HG03103 (cell line): ENCODE data around the gene PHLDB1.
A peak's percentile ranks its signal among the peaks of the same experiment; 100 is the strongest.
"Not testable (repeated sequence)": the region's sequence is repeated elsewhere in the genome, so short reads cannot be mapped to it uniquely, and the experiment has no call there.

ENCODE experiments used
- ATAC-seq: cut with Tn5 transposase; IDR thresholded peaks from one replicate; pipeline ENCODE4 v1.9.1; 2021; ENCODE audit warnings: low read depth; ENCODE audit not compliant: unreplicated experiment

Gene PHLDB1

GRCh38 chr11:118682372-118682771 is 75.0 kb downstream of the PHLDB1 start:
- ATAC-seq, result no peak

GRCh38 chr11:118682939-118683338 is 75.5 kb downstream of the PHLDB1 start:
- not testable (repeated sequence) for ATAC-seq

GRCh38 chr11:118684187-118684586 is 76.8 kb downstream of the PHLDB1 start:
- ATAC-seq, result no peak

- no peak for ATAC-seq
Observed at GRCh38 chr11:118687906-118688305, 80.5 kb downstream of the PHLDB1 start.

- ATAC-seq, result not testable (repeated sequence)
Observed at GRCh38 chr11:118688339-118688738, 80.9 kb downstream of the PHLDB1 start.

- ATAC-seq, result no peak
Observed at GRCh38 chr11:118688851-118689502, 81.6 kb downstream of the PHLDB1 start.

- ATAC-seq, result no peak
Observed at GRCh38 chr11:118689503-118689851, 82.1 kb downstream of the PHLDB1 start.

GRCh38 chr11:118689852-118690552 is 82.6 kb downstream of the PHLDB1 start:
- peak; percentile 78 for ATAC-seq

GRCh38 chr11:118690553-118691304 is 83.3 kb downstream of the PHLDB1 start:
- no peak for ATAC-seq

GRCh38 chr11:118691926-118692830 is 84.8 kb downstream of the PHLDB1 start:
- no peak for ATAC-seq

GRCh38 chr11:118694185-118694584 is 86.8 kb downstream of the PHLDB1 start:
- ATAC-seq, result no peak

GRCh38 chr11:118694771-118695170 is 87.4 kb downstream of the PHLDB1 start:
- ATAC-seq, result no peak

GRCh38 chr11:118696673-118697226 is 89.3 kb downstream of the PHLDB1 start:
- no peak for ATAC-seq

GRCh38 chr11:118697346-118697745 is 89.9 kb downstream of the PHLDB1 start:
- ATAC-seq, result no peak

GRCh38 chr11:118699506-118700220 is 92.2 kb downstream of the PHLDB1 start:
- ATAC-seq, result no peak

- ATAC-seq, result no peak
Observed at GRCh38 chr11:118703563-118704106, 96.2 kb downstream of the PHLDB1 start.

GRCh38 chr11:118705111-118705741 is 97.8 kb downstream of the PHLDB1 start:
- ATAC-seq, result no peak

GRCh38 chr11:118705791-118706545 is 98.6 kb downstream of the PHLDB1 start:
- ATAC-seq, result no peak
